GM20431 (cell line): ENCODE data around the gene MTUS2.

Source experiments
- in situ Hi-C: fragments of 300-500 bp; cut with MseI, MboI; formaldehyde crosslinking; loops from one replicate; pipeline ENCODE4 v1.15.0; 2020; ENCODE audit warnings: low sequenced_read_pairs; ENCODE audit not compliant: unreplicated experiment

MTUS2 gene

DNA sequence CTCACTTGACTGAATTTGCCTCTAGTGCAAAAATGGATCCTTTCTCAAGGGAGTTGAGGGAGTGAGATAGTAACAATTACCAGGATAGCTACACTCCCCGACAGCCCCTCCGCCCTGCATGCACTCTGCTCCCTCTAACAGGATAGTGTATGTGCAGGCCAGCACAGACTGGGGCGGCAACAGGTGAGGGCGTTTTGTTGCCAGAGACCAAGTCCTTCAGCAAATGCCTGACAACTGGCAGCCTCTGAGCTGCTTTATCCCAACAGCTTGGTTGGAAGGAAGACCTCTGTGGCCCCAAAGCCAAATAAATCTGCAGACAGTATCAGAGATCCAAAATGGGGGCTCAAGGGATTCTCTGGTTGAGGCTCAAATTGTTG is 688.7 kb downstream of the MTUS2 start:
- in situ Hi-C loops, result loop anchor here (10.0 to 25.0 kb wide), 2 partner anchors 196 to 603 kb away; no protein-coding TSS in a partner anchor

DNA sequence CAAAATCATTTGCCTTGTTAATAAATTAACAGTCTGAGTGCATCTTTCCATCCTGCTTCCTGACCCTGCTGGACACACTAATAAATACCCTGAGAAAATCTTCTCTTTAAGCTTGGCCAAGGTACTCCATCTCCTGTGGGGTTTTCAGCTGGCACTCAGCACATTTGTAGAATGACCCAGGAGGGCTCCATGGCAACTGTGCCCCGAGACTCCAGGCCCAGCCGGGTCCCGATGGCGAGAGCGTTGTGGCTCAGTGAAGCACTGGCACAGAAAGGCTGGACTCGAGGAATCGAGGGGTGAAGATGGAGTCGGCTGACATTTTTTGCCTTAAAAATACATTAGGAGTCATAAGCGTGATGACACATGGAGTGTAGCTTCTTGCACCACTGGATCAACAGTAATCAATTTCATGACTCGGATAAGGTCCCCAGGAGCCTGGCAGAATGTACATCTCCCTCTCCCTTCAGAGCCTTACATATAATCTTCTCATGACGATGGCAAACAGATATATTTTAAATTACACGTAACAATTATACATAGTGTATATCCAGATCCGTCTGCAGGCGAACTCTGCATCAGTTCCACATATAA is 690.0 kb downstream of the MTUS2 start:
- in situ Hi-C loops, result loop anchor here (10.0 to 25.0 kb wide), 2 partner anchors 195 to 602 kb away; no protein-coding TSS in a partner anchor

DNA sequence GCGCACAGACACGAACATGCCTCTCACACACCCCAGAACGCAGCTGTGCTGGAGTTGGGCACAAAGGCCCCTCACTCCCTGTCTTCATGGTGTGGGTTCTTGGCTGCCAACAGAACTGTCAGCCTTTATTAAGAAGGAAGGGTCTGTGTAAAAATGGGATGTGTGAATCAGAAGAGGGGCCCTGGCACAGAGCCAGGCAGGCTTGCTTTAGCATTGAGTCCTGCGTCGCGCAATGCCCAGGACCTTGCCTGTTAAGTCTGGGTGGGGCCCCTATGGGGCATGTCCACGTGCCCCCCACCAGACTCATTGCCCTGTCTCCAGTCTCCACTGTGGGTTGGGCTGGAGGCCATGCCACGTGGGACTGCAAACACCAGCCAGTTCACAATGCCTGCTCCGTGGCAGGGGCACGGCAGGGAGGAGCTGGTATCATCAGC is 690.5 kb downstream of the MTUS2 start:
- in situ Hi-C loops, result loop anchor here (25.0 kb wide), 1 partner anchor 602 kb away; no protein-coding TSS in a partner anchor

DNA sequence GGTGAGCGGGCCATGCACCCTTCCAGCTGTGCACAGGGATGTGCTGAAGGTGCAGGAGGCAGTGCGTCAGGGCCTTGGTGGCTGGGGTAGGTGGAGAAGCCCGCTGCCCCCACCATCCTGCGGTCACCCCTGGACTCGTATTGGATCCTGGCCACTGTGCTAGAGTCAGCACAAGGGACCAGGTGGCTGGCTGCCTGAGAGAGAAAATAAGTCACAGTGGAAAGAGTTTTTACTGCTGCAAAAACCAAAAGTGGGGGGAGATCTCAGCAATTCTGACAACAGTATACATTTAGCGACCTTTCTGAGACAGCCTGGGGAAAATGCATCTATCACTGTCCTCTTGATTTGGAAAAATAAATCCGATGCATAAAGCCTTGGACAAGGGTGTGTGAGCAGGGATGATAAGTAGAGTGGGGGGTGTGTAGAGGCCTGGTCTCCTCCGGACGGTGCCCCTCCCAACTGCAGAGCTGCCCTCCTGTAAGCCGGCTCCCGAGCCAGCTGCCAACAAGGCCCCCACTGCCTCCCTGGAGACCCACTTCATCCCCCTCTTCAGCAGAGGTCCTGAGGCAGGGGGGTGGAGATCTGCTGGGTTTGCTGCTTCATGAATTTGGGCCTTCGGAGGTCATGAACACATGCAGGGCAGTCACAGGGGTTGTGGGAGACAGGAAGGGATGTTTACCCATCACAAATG is 691.1 kb downstream of the MTUS2 start:
- in situ Hi-C loops, result loop anchor here (25.0 kb wide), 1 partner anchor 601 kb away; no protein-coding TSS in a partner anchor

DNA sequence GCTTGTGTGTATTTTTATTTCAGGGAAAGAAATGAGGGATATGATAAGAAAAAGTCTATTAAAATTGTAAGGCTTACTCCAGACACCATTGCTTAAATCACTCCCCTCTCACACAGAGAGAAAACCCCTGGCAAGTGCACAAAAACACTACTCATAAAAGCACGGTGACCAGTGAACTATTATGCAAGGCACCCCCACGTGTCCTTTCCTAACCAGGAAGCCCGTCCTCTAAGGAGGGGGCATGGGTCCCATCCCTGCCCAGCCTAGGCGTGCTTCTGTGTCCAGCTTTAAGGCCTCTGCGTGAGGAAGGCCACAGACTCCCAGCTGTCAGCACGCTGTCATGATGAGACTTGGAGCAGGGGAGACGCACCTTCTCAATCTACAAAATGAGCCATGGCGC is 691.8 kb downstream of the MTUS2 start:
- in situ Hi-C loops, result loop anchor here (25.0 kb wide), 1 partner anchor 600 kb away; no protein-coding TSS in a partner anchor

DNA sequence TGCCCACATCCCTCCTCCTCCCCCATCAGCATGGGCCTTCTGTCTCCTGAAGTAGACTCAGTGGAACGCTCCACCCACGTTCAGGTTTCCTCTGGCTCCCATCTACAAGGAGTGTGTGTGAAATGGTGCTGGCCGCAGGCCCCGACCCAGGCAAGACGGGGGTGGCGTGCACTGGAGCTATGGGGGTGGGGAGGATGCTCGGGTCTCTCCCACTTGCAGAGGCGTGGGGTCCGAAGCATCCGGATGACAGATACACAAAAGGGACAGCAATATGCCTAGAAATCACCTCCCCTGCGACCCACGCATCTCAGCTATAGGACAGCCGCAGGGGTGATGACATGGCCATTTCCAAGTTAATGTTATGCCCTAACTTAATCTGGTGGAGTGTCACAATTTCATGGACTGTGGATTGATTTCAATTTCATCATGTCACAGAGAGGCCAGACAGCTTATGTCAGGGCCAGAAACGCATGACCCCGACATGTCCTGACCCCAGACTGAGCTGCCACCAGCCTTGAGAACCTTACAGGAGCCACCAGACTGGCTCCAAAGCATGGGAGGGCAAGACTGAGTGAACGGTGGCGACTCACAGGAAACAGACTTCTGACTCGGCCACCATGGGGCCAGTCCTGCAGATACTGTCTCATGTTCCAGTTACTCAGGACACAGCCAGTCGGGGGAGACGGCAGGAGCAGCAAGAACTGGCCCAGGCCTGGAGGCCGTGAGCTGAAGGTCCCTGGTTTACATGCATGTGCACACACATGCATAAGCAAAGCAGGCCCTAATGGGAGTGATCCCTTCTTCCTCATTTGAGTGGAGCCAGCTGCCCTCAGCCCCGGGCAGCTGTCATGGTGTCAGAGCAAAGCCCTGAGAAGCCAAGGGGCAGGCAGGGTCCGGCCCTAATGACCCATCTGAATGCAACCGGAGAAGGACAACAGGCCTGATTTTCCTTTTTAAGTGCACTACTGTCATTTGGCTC is 693.2 kb downstream of the MTUS2 start:
- in situ Hi-C loops, result loop anchor here (25.0 kb wide), 1 partner anchor 599 kb away; no protein-coding TSS in a partner anchor

DNA sequence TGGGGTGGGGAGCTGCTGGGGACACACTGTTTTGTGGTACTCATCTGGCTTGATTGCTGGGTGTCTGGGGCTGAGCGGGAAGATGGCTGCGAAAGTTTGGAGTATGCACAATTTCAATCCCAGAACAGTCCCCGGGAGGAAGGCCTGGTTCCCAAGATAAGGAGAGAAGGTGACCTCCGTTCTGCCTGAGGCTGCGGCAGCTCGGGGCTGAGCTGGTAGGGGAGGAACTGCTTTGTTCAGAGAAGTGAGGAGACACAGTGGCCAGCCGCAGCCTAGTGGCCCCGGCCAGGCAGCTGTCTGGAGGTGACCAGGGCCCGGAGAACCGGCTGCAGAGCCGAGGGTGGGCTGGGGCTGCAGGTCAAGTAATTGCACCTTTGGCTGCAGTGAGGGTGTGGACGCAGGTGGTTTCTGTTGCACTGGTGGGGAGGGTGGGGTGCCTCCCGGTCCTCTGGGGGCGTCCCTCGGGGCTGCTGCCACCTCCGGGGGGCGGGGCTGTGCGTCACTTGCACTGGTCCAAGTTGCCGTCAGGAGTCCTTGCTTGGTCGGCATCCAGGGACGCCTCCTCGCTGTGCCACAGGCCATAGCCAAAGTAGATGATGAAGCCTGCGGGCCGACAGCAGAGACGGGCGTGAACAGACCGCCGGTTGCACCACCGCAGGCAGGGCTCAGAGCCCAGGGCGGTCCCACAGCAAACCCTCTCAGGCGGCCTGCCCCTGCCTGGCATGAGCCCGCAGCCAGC is 694.0 kb downstream of the MTUS2 start:
- in situ Hi-C loops, result loop anchor here (25.0 kb wide), 1 partner anchor 598 kb away; no protein-coding TSS in a partner anchor

DNA sequence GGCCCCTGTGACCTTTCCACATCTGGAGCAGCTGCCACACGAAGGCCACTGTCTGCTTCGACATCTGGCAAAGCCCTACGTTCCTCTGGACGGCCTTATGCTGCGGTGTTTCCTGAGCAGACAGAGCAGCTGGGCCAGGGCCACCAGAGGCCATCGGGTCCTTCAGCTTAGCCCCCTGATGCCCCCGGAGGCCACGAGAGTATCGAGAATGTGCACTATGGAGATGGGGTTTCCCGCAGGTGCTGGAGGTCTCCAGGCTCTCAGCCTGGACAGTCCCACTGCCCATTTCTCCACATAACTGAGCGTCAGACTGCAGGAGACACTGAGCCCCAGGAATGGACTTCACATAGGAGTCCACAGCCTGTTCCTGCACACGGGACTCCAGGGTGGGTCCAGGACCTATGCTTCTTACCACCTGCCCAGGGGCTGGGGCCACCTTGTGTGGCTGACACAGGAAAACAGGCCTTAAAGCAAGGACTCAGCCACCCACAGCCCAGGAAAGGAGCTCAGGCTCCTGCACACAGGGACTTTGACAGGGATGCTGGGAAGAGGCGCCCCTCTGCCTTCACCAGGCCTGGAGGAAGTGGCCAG is 694.7 kb downstream of the MTUS2 start:
- in situ Hi-C loops, result loop anchor here (25.0 kb wide), 1 partner anchor 597 kb away; no protein-coding TSS in a partner anchor

DNA sequence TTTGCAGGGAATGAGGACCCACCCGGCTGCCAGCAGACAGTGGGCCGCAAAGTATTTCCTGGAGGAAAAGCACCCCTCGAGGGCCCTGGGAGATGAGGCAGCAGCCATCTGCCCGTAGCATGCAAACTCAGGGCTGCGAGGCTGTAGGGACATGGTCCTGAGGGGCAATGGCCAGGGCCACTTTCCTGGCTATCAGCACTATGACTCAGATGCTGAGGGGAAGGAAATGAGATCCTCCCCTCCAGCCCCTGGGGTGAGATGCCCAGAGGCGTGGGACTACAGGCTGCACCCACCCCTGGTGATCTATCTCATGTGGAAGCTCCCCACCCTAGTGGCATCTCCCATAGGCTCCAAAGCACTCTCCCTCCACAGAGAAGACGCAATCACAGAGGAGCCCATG is 695.2 kb downstream of the MTUS2 start:
- in situ Hi-C loops, result loop anchor here (25.0 kb wide), 1 partner anchor 597 kb away; no protein-coding TSS in a partner anchor

DNA sequence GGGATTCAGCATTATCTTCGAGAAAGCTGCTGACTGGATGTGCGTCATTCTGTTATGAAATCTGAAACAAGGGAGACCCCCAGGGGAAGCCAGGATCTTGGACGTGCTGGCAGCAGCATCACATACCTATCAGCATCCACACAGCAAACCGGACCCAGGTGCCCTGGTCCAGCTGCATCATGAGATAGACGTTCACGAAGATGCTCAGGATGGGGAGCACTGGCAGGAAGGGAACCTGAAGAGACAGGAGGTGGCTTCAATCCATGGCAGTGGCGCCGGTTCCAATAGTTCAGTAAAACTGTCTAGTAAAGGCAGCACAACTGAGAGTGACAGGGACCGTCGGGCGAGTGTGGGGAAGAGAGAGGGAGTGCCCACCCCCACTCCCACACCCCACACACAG is 695.9 kb downstream of the MTUS2 start:
- in situ Hi-C loops, result loop anchor here (25.0 kb wide), 1 partner anchor 596 kb away; no protein-coding TSS in a partner anchor

DNA sequence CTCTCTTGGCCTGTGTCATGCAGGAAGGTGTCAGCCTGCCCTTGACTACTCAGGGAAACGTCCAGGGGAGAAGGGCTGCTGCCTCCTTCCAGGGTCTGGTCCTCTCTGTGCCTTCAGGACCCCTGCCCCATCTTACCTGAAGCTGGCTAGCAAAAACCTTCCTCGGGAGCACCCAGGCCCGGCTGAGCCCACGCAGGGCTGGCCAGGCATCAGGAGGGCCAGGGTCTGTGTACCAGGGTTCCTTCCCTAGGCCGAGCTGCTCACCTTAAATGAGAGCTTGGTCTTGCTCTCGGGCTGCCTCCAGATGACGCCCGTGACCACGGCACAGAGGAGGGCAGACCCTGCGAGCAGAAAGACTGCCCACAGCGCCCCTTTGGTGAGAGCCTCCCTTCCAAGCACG is 696.7 kb downstream of the MTUS2 start:
- in situ Hi-C loops, result loop anchor here (25.0 kb wide), 1 partner anchor 595 kb away; no protein-coding TSS in a partner anchor

DNA sequence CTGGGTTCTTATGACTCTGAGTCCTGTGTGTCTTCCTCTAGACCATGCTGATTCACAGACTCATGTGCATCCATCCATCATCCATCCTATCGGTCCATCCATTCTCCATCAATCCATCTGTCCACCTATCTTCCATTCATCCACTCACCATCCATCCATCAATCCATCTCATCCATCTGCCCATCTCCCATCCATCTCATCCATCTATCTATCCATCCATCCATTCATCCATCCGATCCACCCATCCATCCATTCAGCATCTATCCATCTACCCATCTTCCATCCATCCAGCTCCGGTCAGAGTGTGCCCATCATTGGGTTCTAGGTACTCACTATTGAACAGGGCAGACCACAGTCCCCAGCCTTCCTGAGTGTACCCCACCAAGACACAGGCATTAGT is 699.8 kb downstream of the MTUS2 start:
- in situ Hi-C loops, result loop anchor here (25.0 kb wide), 1 partner anchor 592 kb away; no protein-coding TSS in a partner anchor

DNA sequence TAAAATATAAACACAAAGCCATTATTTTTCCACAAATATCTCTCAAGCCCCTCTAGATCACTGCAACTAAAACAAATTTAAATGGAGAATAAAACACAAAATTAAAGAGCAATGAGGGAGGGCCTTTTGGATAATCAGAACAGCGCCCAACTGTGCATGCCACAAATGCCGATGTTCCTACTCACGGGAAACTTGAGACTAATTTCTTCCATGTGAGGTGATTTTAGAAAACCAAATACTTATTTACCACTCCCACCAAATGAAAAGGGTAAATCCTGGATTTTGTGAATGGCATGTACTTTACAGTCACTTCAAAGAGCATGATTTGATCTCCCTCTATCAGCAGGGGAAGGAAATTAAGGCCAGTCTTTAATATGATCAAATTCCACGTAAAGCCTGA is 700.5 kb downstream of the MTUS2 start:
- in situ Hi-C loops, result loop anchor here (25.0 kb wide), 1 partner anchor 592 kb away; no protein-coding TSS in a partner anchor

DNA sequence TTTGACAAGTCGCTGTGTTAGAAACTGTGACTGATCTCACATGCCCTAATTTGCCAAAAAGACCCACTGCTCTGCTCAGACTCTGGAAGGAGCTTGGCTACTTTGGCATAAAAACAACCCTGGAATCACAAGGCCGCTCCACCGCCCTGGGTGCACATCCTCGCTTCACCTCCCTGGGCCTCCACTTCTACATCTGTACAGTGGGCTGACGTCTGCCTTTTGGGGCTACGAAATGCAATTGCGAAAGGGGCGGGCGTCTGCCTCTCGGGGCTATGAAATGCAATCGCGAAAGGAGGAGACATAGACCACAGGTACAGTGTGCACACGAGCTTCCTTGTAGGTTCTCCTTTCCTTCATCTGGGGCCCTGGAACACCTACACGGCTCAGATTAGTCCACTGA is 701.2 kb downstream of the MTUS2 start:
- in situ Hi-C loops, result loop anchor here (25.0 kb wide), 1 partner anchor 591 kb away; no protein-coding TSS in a partner anchor

DNA sequence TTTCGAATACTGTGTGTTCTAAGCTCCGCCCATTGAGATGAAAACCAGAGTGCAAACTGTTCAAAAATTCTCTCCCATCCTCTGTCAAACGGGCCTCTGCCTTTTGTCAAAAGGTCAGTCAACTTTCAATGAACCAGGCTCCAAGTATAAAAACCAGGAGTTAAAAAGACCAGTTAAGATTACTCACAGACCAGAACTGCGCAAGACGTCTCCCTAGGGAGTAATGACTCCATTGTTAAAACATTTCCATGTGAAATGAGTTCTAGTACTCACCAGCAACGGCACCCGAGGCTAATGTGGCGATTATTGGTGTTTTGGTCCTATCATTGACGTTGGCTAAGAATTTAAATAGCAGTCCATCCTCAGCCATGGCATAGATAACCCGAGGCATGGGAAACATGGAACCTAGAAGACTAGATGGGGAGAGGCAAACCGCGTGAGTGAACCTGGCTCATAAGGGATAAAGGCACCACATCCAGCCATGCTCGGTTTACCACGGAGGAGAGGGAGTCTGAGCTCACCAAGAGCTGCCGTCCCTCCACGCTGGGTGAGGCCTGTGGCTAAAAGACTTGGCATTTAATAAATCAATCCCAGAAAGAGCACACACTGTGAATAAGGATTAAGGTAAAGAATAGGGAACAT is 702.0 kb downstream of the MTUS2 start:
- in situ Hi-C loops, result loop anchor here (25.0 kb wide), 1 partner anchor 590 kb away; no protein-coding TSS in a partner anchor

DNA sequence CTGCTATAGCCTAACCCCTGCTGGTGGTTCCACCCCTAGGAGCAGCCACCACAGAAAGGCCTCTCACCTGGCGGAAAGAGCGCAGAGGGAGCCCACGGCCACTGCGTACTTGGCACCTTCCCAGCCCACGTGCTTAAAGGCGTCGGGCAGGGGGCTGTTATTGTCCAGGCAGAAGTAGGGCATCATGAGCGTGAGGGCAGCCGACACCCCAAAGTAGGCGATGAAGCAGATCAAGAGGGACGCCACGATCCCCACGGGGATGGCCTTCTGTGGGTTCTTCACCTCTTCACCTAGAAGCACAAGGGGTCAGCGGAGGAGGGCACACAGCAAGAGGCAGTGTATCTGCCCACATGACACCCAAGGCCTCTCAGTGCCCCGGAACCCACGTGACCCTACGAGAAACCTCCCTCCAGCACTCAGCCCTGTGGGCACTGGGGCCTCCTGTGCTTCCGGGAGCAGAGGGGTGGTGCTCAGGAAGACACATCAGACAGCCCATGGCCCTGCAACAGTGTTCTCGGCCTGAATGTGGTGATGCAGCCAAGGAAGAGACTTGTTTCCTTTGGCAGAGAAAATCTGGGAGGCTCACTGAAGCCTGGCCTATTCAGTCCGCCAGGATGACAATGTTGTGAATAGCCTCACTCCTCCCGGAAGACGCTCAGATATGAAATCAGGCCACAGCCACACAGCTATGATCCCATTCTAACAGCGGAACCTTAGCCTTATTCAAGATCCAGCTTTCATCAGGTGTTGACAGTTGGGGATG is 703.2 kb downstream of the MTUS2 start:
- in situ Hi-C loops, result loop anchor here (25.0 kb wide), 1 partner anchor 589 kb away; no protein-coding TSS in a partner anchor

DNA sequence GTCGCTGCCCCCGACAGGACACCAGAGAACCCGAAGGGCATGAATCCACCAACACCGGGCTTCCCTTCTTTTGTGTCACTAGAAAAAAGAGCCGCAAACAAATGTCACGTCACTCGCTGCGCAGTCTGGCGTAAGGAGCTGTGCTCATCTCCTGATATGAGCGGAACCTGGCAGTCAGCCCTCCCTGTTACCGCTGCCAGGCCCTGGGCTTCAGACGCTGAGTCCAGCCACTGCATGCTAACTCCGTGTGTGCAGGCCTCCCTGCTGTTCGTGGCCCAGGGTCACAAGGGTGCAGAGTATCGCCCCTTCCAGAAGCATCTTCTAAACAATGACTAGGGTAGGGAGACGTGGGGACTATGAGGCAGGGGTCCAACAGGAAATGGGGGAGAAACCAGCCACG is 704.0 kb downstream of the MTUS2 start:
- in situ Hi-C loops, result loop anchor here (25.0 kb wide), 1 partner anchor 588 kb away; no protein-coding TSS in a partner anchor
